ENCODE data around the gene EGFL7.

The EGFL7 gene

GRCh38 chr9:136661641-136662325, 933 bp upstream of the EGFL7 start:
- Histone ChIP-seq H3K36me3 (replicated peaks) (no peaks in the 10 kb centered on the region), H3K27ac (no peak overlapping the region), H3K4me3 (ENCODE audit: low read depth, low read length) (no peak overlapping the region), H3K27me3 (replicated peaks) (no peaks in the 10 kb centered on the region)
- no peak for DNase-seq
- TF ChIP-seq CTCF (IDR thresholded peaks at IDR 0.05; ENCODE audit: low read depth, low read length, missing control alignments), result no peak
- in situ Hi-C loops (cut with HindIII; ENCODE audit: low pct_ligation_motif_present, low sequenced_read_pairs), result no loop called here

GRCh38 chr9:136662326-136662655, 425 bp upstream of the EGFL7 start:
- no peak for TF ChIP-seq CTCF (IDR thresholded peaks at IDR 0.05; ENCODE audit: low read depth, low read length, missing control alignments)
- in situ Hi-C loops (cut with HindIII; ENCODE audit: low pct_ligation_motif_present, low sequenced_read_pairs), result no loop called here
- DNase-seq, result no peak
- no peak overlapping the region for H3K27ac ChIP-seq
- H3K36me3 ChIP-seq (replicated peaks), result no peaks in the 10 kb centered on the region
- H3K4me3 ChIP-seq (ENCODE audit: low read depth, low read length), result no peak overlapping the region
- H3K27me3 ChIP-seq (replicated peaks), result no peaks in the 10 kb centered on the region

- H3K4me3 ChIP-seq (ENCODE audit: low read depth, low read length), result no peak overlapping the region
- TF ChIP-seq CTCF (IDR thresholded peaks at IDR 0.05; ENCODE audit: low read depth, low read length, missing control alignments), result no peak
- H3K27me3 ChIP-seq (replicated peaks), result no peaks in the 10 kb centered on the region
Observed at GRCh38 chr9:136664000-136664915, 1.5 kb downstream of the EGFL7 start.

GRCh38 chr9:136665111-136665703, 2.5 kb downstream of the EGFL7 start:
- no peaks in the 10 kb centered on the region for H3K36me3 ChIP-seq (replicated peaks)
- in situ Hi-C loops (cut with HindIII; ENCODE audit: low pct_ligation_motif_present, low sequenced_read_pairs), result no loop called here
- peak overlapping the region; percentile 17 for H3K4me3 ChIP-seq (ENCODE audit: low read depth, low read length)
- TF ChIP-seq CTCF (IDR thresholded peaks at IDR 0.05; ENCODE audit: low read depth, low read length, missing control alignments), result peak; percentile 25
- no peak overlapping the region for H3K27ac ChIP-seq
- H3K27me3 ChIP-seq (replicated peaks), result no peaks in the 10 kb centered on the region
- DNase-seq, result no peak

More at GRCh38 chr9:136664000-136664915, 1.5 kb downstream of the EGFL7 start:
- in situ Hi-C loops (cut with HindIII; ENCODE audit: low pct_ligation_motif_present, low sequenced_read_pairs), result no loop called here
- no peak overlapping the region for H3K27ac ChIP-seq
- H3K36me3 ChIP-seq (replicated peaks), result no peaks in the 10 kb centered on the region
- DNase-seq, result no peak

GRCh38 chr9:136665704-136666371, 3.1 kb downstream of the EGFL7 start:
- Histone ChIP-seq H3K27ac (no peak overlapping the region), H3K27me3 (replicated peaks) (no peaks in the 10 kb centered on the region), H3K36me3 (replicated peaks) (no peaks in the 10 kb centered on the region), H3K4me3 (ENCODE audit: low read depth, low read length) (peak overlapping the region; percentile 17)
- TF ChIP-seq CTCF (IDR thresholded peaks at IDR 0.05; ENCODE audit: low read depth, low read length, missing control alignments), result no peak
- no peak for DNase-seq
- in situ Hi-C loops (cut with HindIII; ENCODE audit: low pct_ligation_motif_present, low sequenced_read_pairs), result no loop called here
